Gastroesophageal sphincter (tissue), 4 donors: Measurements from ENCODE around the gene SLC12A8. TPM values are rescaled to one million over a fixed set of nuclear protein-coding genes. Genes with fewer than 3 reads are reported as not detected.

Experiments
- ATAC-seq: fragments of 150-250 bp; one replicate; pipeline ENCODE4 v1.9.1; 2016; ENCODE audit warnings: mild to moderate bottlenecking, moderate library complexity
- H3K27ac ChIP-seq, 4 donors: fragments of 200-600 bp; sonication (generic) in 3 of 4; 1 replicate in 3 of 4; 2 replicates in 1 of 4; pipeline ENCODE4 v1.5.1; 2016 to 2019
- H3K27me3 ChIP-seq: fragments of 200-600 bp; sonication (generic); one replicate; pipeline ENCODE4 v1.5.1; 2019
- H3K36me3 ChIP-seq, 2 donors: fragments of 200-600 bp; sonication (generic); one replicate each; pipeline ENCODE4 v1.5.1; 2019; ENCODE audit warnings: control low read depth in 1 of 2
- H3K4me1 ChIP-seq, 3 donors: fragments of 200-600 bp; sonication (generic); 1 replicate in 2 of 3; 2 replicates in 1 of 3; pipeline ENCODE4 v1.5.1; 2016 to 2019; ENCODE audit warnings: control low read depth in 2 of 3
- H3K4me3 ChIP-seq, 2 donors: fragments of 200-600 bp; sonication (generic); one replicate each; pipeline ENCODE4 v1.5.1; 2019; ENCODE audit warnings: mild to moderate bottlenecking in 1 of 2, moderate library complexity in 1 of 2
- H3K9me3 ChIP-seq, 3 donors: fragments of 200-600 bp; sonication (generic); one replicate each; pipeline ENCODE4 v1.5.1; 2017 to 2019; ENCODE audit warnings: control low read depth in 2 of 3
- EP300 ChIP-seq: sonication (generic); formaldehyde crosslinking; IDR thresholded peaks from one replicate; pipeline ENCODE4 v1.6.1; 2017; ENCODE audit warnings: antibody characterized with exemption, mild to moderate bottlenecking
- POLR2A ChIP-seq, 2 donors: fragments of 450-650 bp; IDR thresholded peaks; one replicate each; pipeline ENCODE4 v1.6.1; 2017; ENCODE audit warnings: antibody characterized with exemption in 2 of 2, mild to moderate bottlenecking in 2 of 2, moderate library complexity in 1 of 2
- POLR2AphosphoS5 ChIP-seq: sonication (generic); formaldehyde crosslinking; IDR thresholded peaks from one replicate; pipeline ENCODE4 v1.6.1; 2017; ENCODE audit warnings: antibody characterized with exemption
- WGBS, 2 donors: methylation state at CpG; one replicate each; pipeline ENCODE4 v1.1.5; 2018; ENCODE audit warnings: low coverage in 1 of 2; 5-methylcytosine and 5-hydroxymethylcytosine counted together
- total RNA-seq, 4 donors: library from RNA; depleted of rRNA; stranded (reverse); fragments of >200 nt; gene quantifications; one replicate each; pipeline ENCODE4 v1.1.0, GENCODE V29; 2016
- TF ChIP-seq, protein P1 (sequence below), 4 experiments: fragments of 200-600 bp in 2 of 4; fragments of 450-650 bp in 2 of 4; sonication (generic) in 1 of 4; IDR thresholded peaks; one replicate each; pipeline ENCODE4 v1.5.1; 2017 to 2019; ENCODE audit warnings: antibody characterized with exemption in 4 of 4, mild to moderate bottlenecking in 2 of 4, moderate library complexity in 2 of 4

The SLC12A8 gene
- total RNA-seq, 4 donors from 2014 or later, result 0.13 to 2.3 (median 0.54) TPM; not detected in 1

GRCh38 chr3:125137358-125138033, 75.1 kb downstream of the SLC12A8 start:
- WGBS, 2 donors, result 57 to 76% methylated on average over 8 to 9 of the region's 17 CpGs
- H3K36me3 ChIP-seq, result no peaks in the 10 kb centered on the region
- no peaks in the 10 kb centered on the region for H3K27me3 ChIP-seq
- H3K4me1 ChIP-seq, result peaks cover 0 to 20% (median 18%) of the 10 kb centered on the region in 3 donors
- ATAC-seq, result peak; percentile 63
- no peak for TF ChIP-seq POLR2AphosphoS5
- no peak for TF ChIP-seq POLR2A (IDR thresholded peaks at IDR 0.05)
- TF ChIP-seq EP300, result no peak
- TF ChIP-seq, protein P1, sequence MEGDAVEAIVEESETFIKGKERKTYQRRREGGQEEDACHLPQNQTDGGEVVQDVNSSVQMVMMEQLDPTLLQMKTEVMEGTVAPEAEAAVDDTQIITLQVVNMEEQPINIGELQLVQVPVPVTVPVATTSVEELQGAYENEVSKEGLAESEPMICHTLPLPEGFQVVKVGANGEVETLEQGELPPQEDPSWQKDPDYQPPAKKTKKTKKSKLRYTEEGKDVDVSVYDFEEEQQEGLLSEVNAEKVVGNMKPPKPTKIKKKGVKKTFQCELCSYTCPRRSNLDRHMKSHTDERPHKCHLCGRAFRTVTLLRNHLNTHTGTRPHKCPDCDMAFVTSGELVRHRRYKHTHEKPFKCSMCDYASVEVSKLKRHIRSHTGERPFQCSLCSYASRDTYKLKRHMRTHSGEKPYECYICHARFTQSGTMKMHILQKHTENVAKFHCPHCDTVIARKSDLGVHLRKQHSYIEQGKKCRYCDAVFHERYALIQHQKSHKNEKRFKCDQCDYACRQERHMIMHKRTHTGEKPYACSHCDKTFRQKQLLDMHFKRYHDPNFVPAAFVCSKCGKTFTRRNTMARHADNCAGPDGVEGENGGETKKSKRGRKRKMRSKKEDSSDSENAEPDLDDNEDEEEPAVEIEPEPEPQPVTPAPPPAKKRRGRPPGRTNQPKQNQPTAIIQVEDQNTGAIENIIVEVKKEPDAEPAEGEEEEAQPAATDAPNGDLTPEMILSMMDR (IDR thresholded peaks at IDR 0.05), result no peak
- no peaks in the 10 kb centered on the region for H3K9me3 ChIP-seq
- H3K27ac ChIP-seq, result peak overlapping the region in 3 of 4 donors; percentile 4 to 48 (median 28)
- H3K4me3 ChIP-seq, result no peak overlapping the region

DNA sequence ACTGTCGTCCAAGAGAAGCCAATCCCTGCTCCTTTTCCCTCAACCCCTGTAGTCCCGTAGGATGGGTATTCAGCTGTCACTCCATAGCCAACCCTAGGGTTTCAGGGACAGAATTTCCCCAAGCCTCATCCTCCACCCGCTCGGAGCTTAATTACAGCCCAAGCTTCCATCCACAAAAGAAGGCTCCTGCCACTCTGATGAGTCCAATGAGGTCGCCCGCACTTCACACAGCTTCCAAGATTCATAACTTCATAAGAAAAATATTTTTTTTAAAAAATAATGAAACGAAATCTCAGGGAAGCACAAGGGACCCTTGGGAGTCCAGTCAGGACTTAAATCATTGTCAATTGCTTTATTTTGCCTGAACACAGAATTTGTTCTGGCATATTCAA, 75.6 kb downstream of the SLC12A8 start:
- Histone ChIP-seq H3K9me3 (no peaks in the 10 kb centered on the region), H3K27ac (peak overlapping the region in 2 of 4 donors; percentile 28 to 48), H3K36me3 (no peaks in the 10 kb centered on the region), H3K4me1 (peaks cover 0 to 14% (median 13%) of the 10 kb centered on the region in 3 donors), H3K27me3 (no peaks in the 10 kb centered on the region), H3K4me3 (no peak overlapping the region)
- ATAC-seq, result no peak
- TF ChIP-seq POLR2AphosphoS5, result no peak
- no peak for TF ChIP-seq EP300
- TF ChIP-seq POLR2A (IDR thresholded peaks at IDR 0.05), result no peak
- TF ChIP-seq, protein P1 (IDR thresholded peaks at IDR 0.05), result no peak
- WGBS, 2 donors, result 65 to 91% methylated on average over 6 to 7 of the region's 7 CpGs

DNA sequence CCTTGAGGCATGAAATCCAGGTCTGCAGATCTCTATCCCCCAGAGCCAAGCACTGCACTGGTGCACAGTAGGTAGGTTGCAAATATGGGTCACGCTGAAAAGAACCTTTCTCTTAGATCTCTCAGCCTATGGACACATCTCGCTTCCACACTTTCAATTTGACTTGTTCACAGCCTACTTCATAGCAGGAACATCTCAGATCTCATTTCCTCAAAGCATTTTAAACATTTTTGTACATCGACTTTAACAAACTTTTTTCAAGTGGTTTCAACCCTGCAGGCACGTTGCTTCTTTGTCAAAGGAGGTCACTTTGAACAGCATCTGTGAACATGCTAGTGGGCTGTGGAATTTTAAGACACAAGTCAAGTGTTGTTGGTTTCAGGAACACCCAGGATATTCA, 76.0 kb downstream of the SLC12A8 start:
- ATAC-seq, result no peak
- Histone ChIP-seq H3K4me3 (no peak overlapping the region), H3K36me3 (no peaks in the 10 kb centered on the region), H3K27me3 (no peaks in the 10 kb centered on the region), H3K9me3 (no peaks in the 10 kb centered on the region), H3K27ac (peak overlapping the region in 2 of 4 donors; percentile 28 to 48), H3K4me1 (peaks cover 0 to 10% (median 9%) of the 10 kb centered on the region in 3 donors)
- 53 to 74% methylated on average over 4 of the region's 4 CpGs for WGBS, 2 donors
- TF ChIP-seq, protein P1 (IDR thresholded peaks at IDR 0.05), result no peak
- TF ChIP-seq POLR2A (IDR thresholded peaks at IDR 0.05) (no peak), EP300 (no peak), POLR2AphosphoS5 (no peak)

GRCh38 chr3:125134952-125135351, 77.6 kb downstream of the SLC12A8 start:
- WGBS, 2 donors, result 85 to 97% methylated on average over 5 to 6 of the region's 6 CpGs
- Histone ChIP-seq H3K4me3 (no peak overlapping the region), H3K4me1 (peaks cover 0 to 8% (median 2%) of the 10 kb centered on the region in 3 donors), H3K27me3 (no peaks in the 10 kb centered on the region), H3K9me3 (no peaks in the 10 kb centered on the region), H3K36me3 (no peaks in the 10 kb centered on the region), H3K27ac (no peak overlapping the region)
- TF ChIP-seq POLR2A (IDR thresholded peaks at IDR 0.05), result no peak
- no peak for TF ChIP-seq POLR2AphosphoS5
- TF ChIP-seq, protein P1 (IDR thresholded peaks at IDR 0.05), result no peak
- no peak for TF ChIP-seq EP300
- no peak for ATAC-seq

DNA sequence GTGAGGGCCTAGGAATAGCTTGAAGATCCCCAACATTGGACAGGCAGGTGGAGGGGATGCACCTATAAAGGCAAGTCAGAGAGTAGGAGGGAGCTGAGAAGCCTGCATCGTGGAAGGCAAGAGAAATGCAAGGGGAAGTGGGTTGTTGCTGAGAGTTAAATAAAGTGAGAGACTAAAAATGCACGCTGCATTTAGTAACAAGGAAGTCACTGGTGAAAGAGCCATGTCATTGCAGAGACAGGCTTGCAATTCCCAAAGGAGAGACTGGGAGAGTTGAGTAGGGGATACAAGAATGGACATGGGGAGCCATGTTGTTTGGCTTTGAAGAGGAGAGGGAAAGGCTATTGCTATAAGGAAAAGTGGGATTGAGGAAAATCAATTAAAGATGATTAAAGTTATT, 79.7 kb downstream of the SLC12A8 start:
- H3K27ac ChIP-seq, result no peak overlapping the region
- WGBS, 2 donors, result 71 to 80% methylated on average over 1 to 2 of the region's 2 CpGs
- no peak for ATAC-seq

More for the DNA sequence above, 79.7 kb downstream of the SLC12A8 start:
- Histone ChIP-seq H3K4me3 (no peak overlapping the region), H3K4me1 (peaks cover 0 to 23% (median 17%) of the 10 kb centered on the region in 3 donors), H3K9me3 (no peaks in the 10 kb centered on the region), H3K27me3 (no peaks in the 10 kb centered on the region), H3K36me3 (no peaks in the 10 kb centered on the region)
- TF ChIP-seq POLR2AphosphoS5 (no peak), EP300 (no peak), POLR2A (IDR thresholded peaks at IDR 0.05) (no peak)
- TF ChIP-seq, protein P1 (IDR thresholded peaks at IDR 0.05), result no peak
